GM18511 (cell line): Measurements from ENCODE around the gene HIPK4.
"Not testable (repeated sequence)": the region's sequence is repeated elsewhere in the genome, so short reads cannot be mapped to it uniquely, and the experiment has no call there.

Source experiments
- ATAC-seq: cut with Tn5 transposase; IDR thresholded peaks from one replicate; pipeline ENCODE4 v1.9.1; 2021; ENCODE audit warnings: mild to moderate bottlenecking, moderate library complexity; ENCODE audit not compliant: unreplicated experiment

The HIPK4 gene

GRCh38 chr19:40341601-40342482, 48.1 kb downstream of the HIPK4 start:
- no peak for ATAC-seq

GRCh38 chr19:40339018-40339728, 50.8 kb downstream of the HIPK4 start:
- ATAC-seq: no peak

DNA sequence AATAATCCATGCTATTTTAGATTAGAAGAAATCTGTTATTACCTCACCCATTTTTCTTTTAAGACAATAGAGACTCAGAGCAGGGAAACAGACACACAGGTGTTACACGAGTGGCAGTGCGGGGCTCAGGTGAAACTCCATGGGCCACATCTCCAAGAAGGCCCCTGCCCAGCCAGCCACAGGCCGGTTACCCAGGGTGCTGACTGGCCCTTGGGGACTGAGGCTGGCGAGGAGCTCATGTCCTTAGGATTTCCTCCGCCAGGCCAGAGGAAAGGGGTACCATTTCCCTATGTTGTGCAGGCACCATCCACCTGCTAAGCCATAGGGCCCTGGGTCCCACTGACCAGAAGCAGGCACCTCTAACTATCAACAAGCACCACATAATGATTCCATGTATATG, 52.4 kb downstream of the HIPK4 start:
- ATAC-seq: no peak

GRCh38 chr19:40337107-40337506, 52.9 kb downstream of the HIPK4 start:
- ATAC-seq: no peak

GRCh38 chr19:40336601-40336900, 53.4 kb downstream of the HIPK4 start:
- no peak for ATAC-seq

DNA sequence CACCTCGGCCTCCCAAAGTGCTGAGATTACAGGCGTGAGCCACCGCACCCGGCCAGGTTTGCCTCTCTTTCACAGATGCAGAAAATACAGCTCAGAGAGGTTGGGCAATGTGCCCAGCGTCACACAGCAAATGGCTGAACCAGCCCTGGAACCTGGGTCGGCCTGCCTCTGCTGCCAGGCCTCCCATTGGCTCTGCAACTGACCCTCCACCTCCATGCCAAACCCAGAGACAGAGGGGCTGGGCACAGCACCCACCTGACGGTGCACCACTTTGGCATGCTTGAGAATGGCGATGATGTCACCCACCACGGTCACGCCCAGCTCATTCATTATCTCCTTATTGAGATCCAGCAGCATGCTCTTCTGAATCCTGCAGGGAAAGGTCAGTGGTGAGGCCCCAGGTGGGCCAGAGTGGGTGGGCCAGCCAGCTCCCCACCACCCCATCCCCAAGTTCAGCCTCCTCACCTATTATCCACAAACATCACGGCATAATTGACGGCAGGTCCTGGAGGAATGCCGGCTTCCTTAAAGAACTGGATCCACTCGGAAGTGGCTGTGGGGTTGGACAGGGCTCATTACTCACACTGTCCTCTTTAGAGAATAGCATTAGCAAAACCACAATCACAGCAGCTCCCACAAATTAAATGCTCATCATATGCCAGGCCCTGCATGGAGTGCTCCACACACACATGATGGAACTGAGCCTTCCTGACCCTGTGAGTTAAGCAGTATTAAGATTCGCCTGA, 54.0 kb downstream of the HIPK4 start:
- no peak for ATAC-seq

DNA sequence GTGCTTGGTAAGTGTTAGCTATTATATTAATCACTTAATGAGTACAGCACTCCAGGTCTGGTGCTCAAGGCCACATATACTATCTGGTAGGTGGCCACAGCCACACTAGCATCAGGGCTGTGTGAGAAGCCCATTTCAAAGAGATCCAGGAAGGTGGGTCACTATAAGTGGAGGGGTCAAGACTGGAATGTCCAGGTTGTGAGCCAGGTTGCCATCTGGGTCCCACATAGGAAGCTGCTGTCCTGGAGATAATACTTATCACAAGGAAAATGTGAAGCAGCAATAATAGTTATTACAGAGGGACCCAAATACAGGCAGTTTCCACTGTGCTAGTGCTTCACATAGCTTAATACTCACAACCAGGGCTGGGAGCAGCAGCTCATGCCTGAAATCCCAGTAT, 54.9 kb downstream of the HIPK4 start:
- no peak for ATAC-seq

DNA sequence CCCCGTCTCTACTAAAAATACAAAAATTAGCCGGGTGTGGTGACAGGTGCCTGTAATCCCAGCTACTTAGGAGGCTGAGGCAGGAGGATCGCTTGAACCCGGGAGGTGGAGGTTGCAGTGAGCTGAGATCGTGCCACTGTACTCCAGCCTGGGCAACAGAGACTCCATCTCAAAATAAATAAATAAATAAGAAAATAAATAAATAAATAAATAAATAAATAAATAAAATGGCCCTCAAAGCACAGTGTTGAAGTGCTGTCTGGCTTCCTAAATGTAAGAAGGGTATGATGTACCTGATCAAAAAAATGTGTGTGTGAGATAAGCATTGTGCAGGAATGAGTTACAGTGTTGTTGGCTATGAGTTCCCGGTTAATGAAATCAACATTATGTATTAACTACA, 56.9 kb downstream of the HIPK4 start:
- not testable (repeated sequence) for ATAC-seq

DNA sequence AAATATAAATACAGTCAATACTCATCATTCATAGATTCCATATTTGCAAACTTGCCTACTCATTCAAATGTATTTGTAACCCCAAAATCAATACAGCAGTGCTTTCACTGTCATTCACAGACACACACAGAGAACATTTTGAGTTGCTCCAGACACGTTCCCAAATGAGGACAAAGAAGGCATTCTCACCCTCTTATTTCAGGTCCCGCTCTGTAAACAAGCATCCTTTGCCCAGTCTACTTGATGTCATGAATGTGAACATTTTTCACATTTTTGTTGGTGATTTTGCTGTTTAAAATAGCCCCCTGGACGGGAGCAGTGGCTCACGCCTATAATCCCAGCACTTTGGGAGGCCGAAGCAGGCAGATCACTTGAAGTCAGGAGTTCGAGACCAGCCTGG, 57.3 kb downstream of the HIPK4 start:
- no peak for ATAC-seq

DNA sequence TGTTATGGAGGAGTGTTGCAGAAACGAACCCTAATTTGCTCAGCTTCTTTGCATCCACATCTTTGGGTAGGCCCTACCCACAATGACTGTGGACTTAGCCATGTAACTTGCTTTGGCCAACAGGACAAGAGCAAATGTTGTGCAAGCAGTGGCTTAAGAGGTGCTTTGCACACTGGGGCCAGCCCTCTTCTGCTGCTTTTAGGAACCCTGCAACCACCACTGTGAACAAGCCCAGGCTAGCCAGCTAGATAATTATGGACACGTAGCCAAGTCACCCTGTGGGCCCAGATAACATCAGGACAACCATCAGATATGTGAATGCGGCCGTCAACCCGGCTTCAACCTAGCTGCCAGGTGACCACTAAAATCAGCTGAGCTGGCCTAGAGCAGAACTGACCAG, 58.9 kb downstream of the HIPK4 start:
- no peak for ATAC-seq
